B cell (primary cell): ENCODE data around the gene GIGYF2.

Experiments
- EZH2 ChIP-seq: IDR thresholded peaks from 2 replicates; pipeline ENCODE4 v1.6.1; 2012; ENCODE audit warnings: borderline replicate concordance, low read depth, mild to moderate bottlenecking, moderate library complexity, low read length; ENCODE audit not compliant: insufficient read depth, poor library complexity, severe bottlenecking
- TF ChIP-seq, protein P1 (sequence below): fragments of 200-600 bp; IDR thresholded peaks from one replicate; pipeline ENCODE4 v1.8.0; 2022; ENCODE audit warnings: antibody characterized with exemption, mild to moderate bottlenecking

DNA sequence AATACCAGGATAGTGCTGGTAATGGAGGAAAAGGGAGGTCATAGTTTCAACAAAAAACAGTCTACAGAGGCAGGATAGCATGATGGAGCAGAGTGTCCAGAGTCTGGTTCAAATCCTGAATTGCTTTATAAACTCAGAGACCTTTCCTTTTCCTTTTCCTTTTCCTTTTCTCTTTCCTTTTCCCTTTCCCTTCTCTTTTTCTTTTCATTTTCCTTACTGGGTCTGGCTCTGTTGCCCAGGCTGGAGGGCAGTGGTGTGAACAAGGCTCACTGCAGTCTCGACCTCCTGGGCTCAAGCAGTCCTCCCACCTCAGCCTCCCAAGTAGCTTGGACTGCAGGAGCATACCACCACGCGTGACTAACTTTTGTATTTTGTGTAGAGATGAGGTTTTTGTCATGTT, 31.7 kb downstream of the GIGYF2 start:
- no peak for TF ChIP-seq EZH2
- TF ChIP-seq, protein P1, sequence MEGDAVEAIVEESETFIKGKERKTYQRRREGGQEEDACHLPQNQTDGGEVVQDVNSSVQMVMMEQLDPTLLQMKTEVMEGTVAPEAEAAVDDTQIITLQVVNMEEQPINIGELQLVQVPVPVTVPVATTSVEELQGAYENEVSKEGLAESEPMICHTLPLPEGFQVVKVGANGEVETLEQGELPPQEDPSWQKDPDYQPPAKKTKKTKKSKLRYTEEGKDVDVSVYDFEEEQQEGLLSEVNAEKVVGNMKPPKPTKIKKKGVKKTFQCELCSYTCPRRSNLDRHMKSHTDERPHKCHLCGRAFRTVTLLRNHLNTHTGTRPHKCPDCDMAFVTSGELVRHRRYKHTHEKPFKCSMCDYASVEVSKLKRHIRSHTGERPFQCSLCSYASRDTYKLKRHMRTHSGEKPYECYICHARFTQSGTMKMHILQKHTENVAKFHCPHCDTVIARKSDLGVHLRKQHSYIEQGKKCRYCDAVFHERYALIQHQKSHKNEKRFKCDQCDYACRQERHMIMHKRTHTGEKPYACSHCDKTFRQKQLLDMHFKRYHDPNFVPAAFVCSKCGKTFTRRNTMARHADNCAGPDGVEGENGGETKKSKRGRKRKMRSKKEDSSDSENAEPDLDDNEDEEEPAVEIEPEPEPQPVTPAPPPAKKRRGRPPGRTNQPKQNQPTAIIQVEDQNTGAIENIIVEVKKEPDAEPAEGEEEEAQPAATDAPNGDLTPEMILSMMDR, result no peak
